Mucosa of gallbladder (tissue), 1 donor: Measurements from ENCODE around the gene CDC42EP4. TPM values are rescaled to one million over a fixed set of nuclear protein-coding genes. Genes with fewer than 3 reads are reported as not detected.
A peak's percentile ranks its signal among the peaks of the same experiment; 100 is the strongest.

ENCODE experiments used
- DNase-seq: peaks from one replicate; pipeline ENCODE4 v3.0.0-alpha.2; 2020; ENCODE audit warnings: low spot score
- total RNA-seq: library from RNA; stranded (reverse); gene quantifications from one replicate; pipeline ENCODE4 v1.2.1, GENCODE V29; 2021
- donor health status: DM: no; HTN: no; CAD: no.

The CDC42EP4 gene
- total RNA-seq, 1 donor from 2014 or later: 77.6 TPM

GRCh38 chr17:73255671-73256181 is 56.1 kb downstream of the CDC42EP4 start:
- peak; percentile 40 for DNase-seq

- no peak for DNase-seq
Observed at GRCh38 chr17:73251871-73252270, 59.9 kb downstream of the CDC42EP4 start.

- no peak for DNase-seq
Observed at GRCh38 chr17:73250851-73251640, 60.8 kb downstream of the CDC42EP4 start.

DNA sequence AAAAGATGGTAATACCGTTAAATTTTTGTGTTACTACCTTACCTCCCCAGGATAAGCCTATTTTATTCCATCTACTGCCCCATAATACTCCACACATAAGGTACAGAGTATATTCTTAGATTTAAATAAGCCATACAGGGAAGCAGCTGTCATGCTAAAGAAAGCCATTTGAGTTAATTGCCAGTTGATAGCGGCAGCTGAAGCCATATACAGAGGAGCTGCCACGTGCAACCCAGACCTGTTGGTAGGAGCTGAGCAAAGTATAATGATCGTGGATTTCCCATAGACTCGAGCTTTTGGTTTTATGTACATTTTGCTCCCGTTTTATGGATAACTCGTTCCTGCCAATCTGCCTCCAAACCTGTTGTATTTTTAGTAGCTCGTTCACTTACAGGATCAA is 62.1 kb downstream of the CDC42EP4 start:
- no peak for DNase-seq

GRCh38 chr17:73248532-73248931 is 63.3 kb downstream of the CDC42EP4 start:
- DNase-seq: no peak

GRCh38 chr17:73247726-73248125 is 64.1 kb downstream of the CDC42EP4 start:
- no peak for DNase-seq

DNA sequence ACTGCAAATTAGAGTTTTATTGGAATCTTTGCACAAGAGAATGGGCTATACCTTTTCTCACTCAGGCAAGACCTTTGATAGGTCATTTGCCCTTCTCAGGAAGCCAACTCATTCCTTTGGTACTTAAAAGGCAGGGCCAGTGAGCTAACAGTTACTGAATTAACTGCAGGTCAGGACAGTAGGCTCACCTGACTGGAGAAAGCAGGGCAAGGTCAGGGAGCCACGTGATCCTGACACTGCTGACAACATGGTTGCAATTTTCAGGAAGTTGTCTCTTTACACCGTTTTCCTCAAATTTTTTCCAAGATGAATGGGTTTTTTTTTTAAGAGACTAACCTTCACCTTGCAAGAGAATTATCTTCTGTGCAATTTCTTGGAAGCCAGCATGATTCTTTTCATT is 71.2 kb downstream of the CDC42EP4 start:
- DNase-seq: no peak

GRCh38 chr17:73237714-73238113 is 74.1 kb downstream of the CDC42EP4 start:
- DNase-seq: no peak

DNA sequence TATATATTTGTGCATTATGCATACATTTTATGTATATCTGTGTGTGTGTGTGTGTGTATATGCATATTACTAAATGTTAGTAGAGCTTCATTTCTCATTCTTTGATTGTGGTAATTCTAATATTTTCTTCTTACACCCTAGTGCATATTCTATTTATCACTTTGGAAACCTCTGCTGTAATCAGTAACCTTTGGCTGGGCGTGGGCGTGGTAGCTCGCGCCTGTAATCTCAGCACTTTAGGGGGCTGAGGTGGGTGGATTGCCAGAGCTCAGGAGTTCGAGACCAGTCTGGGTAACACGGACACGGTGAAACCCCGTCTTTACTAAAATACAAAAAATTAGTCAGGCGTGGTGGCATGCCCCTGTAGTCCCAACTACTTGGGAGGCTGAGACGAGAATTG is 77.1 kb downstream of the CDC42EP4 start:
- no peak for DNase-seq

Other genes with a start within 250 kb of the CDC42EP4 start
- gene SLC39A11, start 219.3 kb downstream of the CDC42EP4 start, total RNA-seq: 62.8 TPM
- 0.14 TPM for gene SSTR2, start 147.0 kb downstream of the CDC42EP4 start, total RNA-seq
- gene COG1, start 118.9 kb downstream of the CDC42EP4 start, total RNA-seq: 50.6 TPM
- gene CPSF4L, start 50.1 kb downstream of the CDC42EP4 start, total RNA-seq: not detected